H54 (cell line): Measurements from ENCODE around the gene WSB2.

ENCODE experiments used
- DNase-seq: peaks from one replicate; pipeline ENCODE4 v3.0.0; 2011; ENCODE audit warnings: low spot score, mixed read lengths; ENCODE audit not compliant: insufficient read length
- FAIRE-seq: peaks from 3 replicates; lab custom pipeline; 2011; peaks lifted over from hg19 to GRCh38; lab: Jason Lieb, UNC
- POLR2A ChIP-seq: IDR thresholded peaks from 2 replicates; pipeline ENCODE4 v1.6.1; 2011; ENCODE audit warnings: low read depth, mild to moderate bottlenecking, low read length

Gene WSB2

DNA sequence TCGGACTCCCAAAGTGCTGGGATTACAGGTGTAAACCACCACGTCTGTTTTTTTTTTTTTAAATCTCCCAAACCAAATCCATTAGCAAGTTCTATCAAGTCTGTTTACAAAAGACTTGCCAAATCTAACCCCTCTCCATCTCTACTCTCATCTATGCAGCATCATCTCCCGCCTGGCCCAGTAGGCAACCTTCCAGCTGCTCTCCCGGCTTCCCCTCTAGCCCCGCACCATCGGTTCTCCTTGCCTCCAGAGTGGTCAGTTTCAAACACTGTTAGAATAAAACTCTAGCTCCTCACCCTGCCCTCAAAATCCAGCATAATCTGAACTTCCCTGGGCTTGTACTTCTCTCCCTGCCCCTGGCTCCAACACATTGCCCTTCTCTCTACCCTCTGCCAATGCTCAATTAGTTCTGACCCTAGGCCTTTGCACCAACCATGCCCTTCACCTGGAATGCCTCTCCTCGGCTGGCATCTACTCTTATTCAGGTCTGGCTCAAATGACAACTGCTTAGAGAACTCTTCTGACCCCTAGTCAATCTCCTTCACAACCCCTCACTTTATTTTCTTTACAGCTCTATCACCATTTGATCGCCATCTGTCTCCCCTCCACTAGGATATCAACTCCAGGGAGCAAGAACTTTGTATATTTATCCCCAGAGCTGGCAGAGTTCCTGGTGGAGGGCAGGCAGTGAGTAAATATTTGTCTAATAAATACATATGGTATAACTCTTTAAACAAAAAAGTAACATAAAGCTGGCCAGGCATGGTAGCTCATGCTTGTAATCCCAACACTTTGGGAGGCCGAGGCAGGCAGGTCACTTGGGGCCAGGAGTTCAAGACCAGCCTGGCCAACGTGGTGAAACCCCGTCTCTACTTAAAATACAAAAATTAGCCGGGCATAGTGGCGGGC, 4.9 kb downstream of the WSB2 start:
- FAIRE-seq (no peak), DNase-seq (no peak)
- TF ChIP-seq POLR2A: no peak

DNA sequence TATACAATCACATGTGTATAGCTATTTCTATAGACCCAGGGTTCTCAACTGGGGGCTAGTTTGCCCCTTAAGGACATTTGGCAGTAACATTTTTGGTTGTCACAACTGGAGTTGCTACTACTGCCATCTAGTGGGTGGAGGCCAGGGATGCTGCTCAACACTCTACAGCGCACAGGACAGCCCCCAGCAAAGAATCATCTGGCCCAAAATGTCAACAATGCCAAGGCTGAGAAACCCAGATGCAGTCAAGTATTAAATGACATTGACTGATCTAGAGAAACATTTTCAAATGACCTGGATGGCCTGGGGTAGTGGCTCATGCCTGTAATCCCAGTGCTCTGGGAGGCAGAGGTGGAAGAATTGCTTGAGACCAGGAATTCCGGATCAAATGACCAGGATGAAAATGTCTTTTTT, 5.8 kb downstream of the WSB2 start:
- no peak for TF ChIP-seq POLR2A
- no peak for FAIRE-seq
- DNase-seq: no peak

DNA sequence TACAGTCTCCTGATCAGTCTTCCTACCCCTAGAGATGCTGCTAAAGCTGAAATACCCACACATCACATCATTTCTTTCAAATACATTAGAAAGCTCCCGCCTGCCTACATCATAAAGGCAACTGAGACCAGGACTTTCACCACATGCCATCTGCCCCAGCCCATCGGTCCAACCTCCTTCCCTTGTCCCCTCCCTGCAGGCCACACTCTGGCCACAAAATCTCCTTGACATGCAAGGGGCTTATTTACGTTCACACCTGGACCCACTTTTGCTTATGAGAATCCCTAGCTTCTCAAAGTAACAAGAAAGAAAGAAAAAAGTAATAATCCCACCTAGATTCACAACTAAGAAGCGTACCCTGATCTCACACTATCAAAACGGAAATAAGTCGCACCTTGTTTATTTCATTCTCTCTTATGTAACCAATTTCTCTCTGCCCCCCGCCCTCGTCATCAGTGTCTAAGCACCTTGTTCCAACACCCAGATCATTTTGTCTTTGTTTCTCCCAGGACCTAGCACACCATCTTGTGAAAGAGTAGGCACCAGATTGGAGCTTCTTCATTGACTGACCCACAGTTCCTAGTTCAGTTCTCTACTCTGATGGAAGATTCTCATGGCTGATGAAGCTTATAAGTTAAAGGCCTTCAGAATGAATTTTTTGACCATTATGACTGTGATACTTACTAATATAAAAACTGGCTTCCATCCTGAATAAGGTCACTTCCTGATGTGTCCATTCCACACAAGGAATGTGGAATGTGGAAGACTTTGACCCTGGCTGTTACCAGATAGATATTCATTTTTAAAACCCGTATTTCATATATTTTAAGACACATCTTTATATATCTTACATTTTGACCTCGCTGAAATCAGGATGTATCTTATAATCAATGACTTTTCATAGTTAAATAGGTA, 7.7 kb downstream of the WSB2 start:
- DNase-seq: no peak
- FAIRE-seq: no peak
- TF ChIP-seq POLR2A: no peak

DNA sequence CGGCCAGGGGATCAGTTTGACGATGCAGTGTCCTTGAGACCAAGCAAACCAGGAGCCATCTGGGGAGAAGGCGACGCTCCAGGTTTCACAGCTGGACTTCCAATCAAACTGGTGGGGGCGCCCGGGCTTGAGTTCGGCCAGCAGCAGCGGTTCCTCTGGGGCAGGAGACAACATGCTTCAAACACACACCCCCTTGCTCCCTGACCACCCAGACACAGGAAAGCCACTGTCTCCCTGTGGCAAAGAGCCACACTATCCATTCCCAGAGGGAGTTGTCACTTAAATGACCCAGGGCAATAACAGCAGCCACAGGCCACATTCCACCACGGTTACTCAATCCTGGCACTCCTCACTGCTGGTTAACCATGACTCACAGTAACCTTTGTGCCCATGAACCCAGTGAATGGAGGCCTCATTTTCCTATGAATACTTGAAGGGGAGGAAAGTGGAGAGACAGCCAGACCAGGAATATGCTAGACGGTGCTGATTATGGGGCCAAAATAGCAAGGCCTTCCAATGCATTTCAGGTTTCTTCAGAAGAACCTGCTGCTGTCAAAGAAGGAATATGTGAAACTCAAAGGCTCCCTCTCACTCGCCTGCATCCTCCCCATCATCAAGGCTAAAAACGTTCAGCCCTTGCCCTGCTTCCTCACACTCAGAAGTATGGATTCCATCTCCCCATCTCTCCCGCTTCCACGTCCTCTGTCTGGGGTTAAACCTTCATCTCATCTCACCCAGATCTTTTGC, 8.5 kb downstream of the WSB2 start:
- DNase-seq: peak; percentile 84
- peak; percentile 99 for FAIRE-seq
- no peak for TF ChIP-seq POLR2A

DNA sequence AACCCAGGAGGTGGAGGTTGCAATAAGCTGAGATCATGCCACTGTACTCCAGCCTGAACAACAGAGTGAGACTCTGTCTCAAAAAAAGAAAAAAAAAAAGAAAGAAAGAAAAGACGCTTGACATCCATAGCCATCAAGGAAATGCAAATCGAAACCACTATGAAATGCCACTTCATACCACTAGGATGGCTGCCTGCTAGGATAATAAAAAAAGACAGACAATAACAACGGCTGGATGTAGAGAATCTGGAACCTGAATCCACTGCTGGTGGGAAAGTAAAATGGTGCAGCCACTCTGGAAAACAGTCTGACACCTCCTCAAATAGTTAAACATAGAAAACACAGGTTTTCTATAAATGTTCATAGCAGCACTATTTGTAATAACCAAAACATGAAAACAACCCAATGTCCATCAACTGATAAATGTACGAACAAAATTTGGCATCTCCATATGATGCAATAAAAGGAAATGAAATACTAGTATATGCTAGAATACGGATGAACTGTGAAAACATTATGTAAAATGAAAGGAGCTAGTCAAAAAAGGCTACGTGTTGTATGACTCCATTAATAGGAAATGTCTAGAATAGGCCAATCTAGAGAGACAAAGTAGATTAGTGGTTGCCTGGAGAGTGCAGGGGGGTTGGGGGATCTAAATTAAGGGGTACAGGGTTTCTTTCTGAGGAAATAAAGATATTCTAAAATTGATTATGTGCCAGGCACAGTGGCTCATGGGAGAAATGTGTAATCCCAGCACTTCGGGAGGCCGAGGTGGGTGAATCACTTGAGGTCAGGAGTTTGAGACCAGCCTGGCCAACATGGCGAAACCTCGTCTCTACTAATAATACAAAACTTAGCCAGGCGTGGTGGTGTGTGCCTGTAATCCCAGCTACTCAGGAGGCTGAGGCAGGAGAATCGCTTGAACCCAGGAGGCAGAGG, 9.7 kb downstream of the WSB2 start:
- DNase-seq (no peak), FAIRE-seq (no peak)
- no peak for TF ChIP-seq POLR2A

DNA sequence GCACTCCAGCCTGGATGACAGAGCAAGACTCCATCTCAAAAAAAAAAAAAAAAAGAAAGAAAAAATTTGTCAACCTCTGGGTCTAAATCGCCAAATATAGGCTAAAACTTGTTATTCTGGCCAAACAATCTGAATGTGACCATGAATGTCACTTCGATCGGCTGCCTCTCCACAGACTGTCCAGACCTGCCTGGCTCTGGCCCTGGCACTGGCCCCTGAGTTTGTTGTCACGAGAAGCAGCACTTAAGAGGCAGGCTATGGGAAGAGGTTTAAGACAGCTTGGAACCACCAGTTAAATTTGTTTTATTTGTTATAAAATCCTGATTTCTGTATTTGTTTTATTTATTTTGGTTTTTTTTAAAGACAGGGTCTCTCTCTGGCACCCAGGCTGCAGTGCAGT, 14.5 kb downstream of the WSB2 start:
- FAIRE-seq: no peak
- DNase-seq: no peak
- TF ChIP-seq POLR2A: no peak

DNA sequence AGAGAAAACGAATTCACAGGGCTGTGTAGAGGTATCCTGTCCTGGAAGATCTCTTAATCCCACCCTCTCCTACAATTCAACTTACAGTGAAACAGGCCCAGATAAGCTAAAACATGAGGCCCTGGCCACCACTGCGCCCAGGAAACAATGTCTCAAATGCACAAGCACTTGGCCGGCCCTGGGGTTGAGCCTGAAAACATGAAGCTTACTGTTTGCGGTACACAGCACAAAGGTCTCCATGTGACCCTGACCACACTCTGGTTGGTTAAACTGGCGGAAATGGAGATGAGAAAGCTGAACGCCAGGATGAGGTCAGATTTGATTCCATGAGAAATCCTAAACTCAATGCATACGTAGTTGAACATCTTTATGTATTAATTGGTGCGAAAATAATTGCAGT, 16.4 kb downstream of the WSB2 start:
- FAIRE-seq (no peak), DNase-seq (no peak)
- TF ChIP-seq POLR2A: no peak

DNA sequence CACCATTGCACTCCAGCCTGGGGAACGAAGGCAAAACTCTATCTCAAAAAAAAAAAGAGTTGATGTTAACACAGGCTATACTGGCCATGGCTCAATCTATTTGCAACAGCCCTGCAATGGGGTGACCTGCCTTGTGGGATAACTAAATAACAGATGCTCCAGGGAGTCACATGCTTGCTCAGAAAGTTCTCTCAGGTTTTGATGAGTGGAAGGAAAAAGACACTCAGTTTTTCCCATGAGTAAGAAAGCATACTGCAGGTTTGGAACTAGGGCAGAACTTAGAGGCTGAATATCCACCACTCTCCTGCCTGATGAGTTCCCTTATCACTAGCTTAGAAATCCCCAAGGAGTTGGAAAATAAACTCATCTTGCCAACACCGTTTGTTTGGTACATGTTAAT, 16.9 kb downstream of the WSB2 start:
- FAIRE-seq: no peak
- no peak for DNase-seq
- TF ChIP-seq POLR2A: no peak

DNA sequence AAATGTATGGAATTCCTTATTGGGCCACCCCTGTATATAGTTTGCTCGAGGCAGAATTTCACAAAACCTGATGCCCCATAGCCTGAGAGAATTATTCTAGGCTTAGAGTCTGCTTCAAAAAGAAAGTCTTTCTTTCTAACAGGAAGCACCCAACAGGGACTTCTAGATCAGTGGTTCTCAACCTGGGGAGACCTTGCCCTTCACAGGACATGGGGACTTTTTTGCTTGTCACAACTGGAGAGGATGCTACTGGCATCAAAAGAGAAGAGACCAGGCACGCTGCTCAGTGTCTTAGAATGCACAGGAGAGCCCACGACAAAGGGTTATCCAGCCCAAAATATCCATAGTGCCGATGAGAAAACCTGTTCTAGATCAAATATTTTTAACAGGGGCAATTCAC, 18.9 kb downstream of the WSB2 start:
- DNase-seq (no peak), FAIRE-seq (no peak)
- no peak for TF ChIP-seq POLR2A

DNA sequence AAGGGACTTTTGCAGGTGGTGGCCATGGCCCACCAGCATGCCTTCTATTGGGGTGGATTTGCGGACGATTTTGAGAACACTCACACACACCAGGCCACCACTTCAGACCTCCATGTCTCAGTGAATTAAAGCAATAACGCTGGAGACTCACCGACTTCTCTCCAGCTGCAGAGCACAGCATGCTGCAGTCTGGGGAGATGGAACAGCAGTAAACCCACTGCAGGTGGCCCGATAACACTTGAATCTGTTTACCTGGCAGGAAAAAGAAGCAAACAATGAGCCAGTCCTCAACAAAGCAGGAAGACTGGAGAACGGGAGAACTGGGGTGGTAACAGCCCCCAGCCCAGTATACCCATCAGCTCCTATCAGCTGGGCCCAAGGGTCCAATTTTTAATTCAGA, 22.8 kb downstream of the WSB2 start:
- DNase-seq (no peak), FAIRE-seq (no peak)
- no peak for TF ChIP-seq POLR2A

DNA sequence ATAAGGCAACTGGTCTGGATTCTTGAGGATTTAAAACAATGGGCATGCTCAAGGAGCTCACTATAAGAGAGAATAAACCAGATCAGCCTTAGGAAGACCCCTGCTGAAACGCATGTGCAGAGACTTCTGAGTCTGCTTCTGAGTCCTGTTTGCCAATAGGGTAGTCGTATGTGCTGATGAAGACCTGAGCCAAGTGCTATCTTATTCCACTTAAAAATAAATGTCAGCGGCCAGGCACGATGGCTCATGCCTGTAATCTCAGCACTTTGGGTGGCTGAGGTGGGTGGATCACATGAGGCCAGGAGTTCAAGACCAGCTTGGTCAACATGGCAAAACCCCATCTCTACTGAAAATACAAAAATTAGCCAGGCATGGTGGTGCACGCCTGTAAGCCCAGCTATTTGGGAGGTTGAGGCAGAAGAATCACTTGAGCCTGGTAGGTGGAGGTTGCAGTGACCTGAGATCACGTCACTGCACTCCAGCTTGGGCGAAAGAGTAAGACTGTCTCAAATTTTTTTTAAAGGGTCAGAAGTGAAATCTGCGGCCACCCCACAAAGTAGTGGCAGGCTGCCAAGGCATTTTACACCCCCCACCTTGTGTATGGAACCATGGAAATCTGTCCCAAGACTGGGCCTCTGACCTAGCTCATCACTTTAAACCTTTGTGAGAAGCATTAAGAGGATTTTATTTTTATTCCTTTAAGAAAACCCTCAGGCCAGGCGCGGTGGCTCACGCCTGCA, 24.1 kb downstream of the WSB2 start:
- FAIRE-seq (no peak), DNase-seq (no peak)
- no peak for TF ChIP-seq POLR2A
